HG03066 (cell line): Measurements from ENCODE around the gene CALML5.

Experiments used
- ATAC-seq: cut with Tn5 transposase; IDR thresholded peaks from one replicate; pipeline ENCODE4 v1.9.1; 2021; ENCODE audit warnings: low read depth; ENCODE audit not compliant: unreplicated experiment

The CALML5 gene

GRCh38 chr10:5519054-5519453 is 19.7 kb upstream of the CALML5 start:
- no peak for ATAC-seq

- ATAC-seq = no peak
These were observed 18.8 kb upstream of the CALML5 start for GRCh38 chr10:5518143-5518542.

- ATAC-seq = no peak
These were observed 18.2 kb upstream of the CALML5 start for GRCh38 chr10:5517546-5517945.

GRCh38 chr10:5515948-5516761 is 16.8 kb upstream of the CALML5 start:
- no peak for ATAC-seq

- no peak for ATAC-seq
These were observed 15.0 kb upstream of the CALML5 start for GRCh38 chr10:5514226-5514850.

GRCh38 chr10:5512881-5513612 is 13.7 kb upstream of the CALML5 start:
- ATAC-seq = no peak

GRCh38 chr10:5512331-5512730 is 13.0 kb upstream of the CALML5 start:
- ATAC-seq = no peak

- no peak for ATAC-seq
These were observed 12.5 kb upstream of the CALML5 start for GRCh38 chr10:5511885-5512280.

GRCh38 chr10:5511231-5511884 is 12.0 kb upstream of the CALML5 start:
- no peak for ATAC-seq

GRCh38 chr10:5510281-5511072 is 11.1 kb upstream of the CALML5 start:
- ATAC-seq = no peak

GRCh38 chr10:5509691-5510090 is 10.3 kb upstream of the CALML5 start:
- no peak for ATAC-seq

GRCh38 chr10:5509236-5509635 is 9.9 kb upstream of the CALML5 start:
- ATAC-seq = no peak

- ATAC-seq = no peak
These were observed 9.4 kb upstream of the CALML5 start for GRCh38 chr10:5508786-5509185.

GRCh38 chr10:5508161-5508604 is 8.8 kb upstream of the CALML5 start:
- no peak for ATAC-seq

- no peak for ATAC-seq
These were observed 8.3 kb upstream of the CALML5 start for GRCh38 chr10:5507649-5508131.

- ATAC-seq = no peak
These were observed 7.6 kb upstream of the CALML5 start for GRCh38 chr10:5506751-5507648.

GRCh38 chr10:5506246-5506645 is 6.9 kb upstream of the CALML5 start:
- ATAC-seq = no peak

GRCh38 chr10:5504146-5505072 is 5.0 kb upstream of the CALML5 start:
- no peak for ATAC-seq
